SH-SY5Y (cell line): ENCODE results near the gene IL17D.

Experiments
- GATA2 ChIP-seq: IDR thresholded peaks from 2 replicates; pipeline ENCODE4 v1.6.1; 2011; ENCODE audit warnings: mild to moderate bottlenecking, low read depth, low read length
- GATA3 ChIP-seq: IDR thresholded peaks from 2 replicates; pipeline ENCODE4 v1.6.1; 2011; ENCODE audit warnings: low read depth, mild to moderate bottlenecking, low read length, moderate library complexity

- TF ChIP-seq GATA3 (no peak), GATA2 (no peak)
These were observed 50.5 kb downstream of the IL17D start for GRCh38 chr13:20754009-20754408.
